Stimulated activated CD8-positive, alpha-beta memory T cell treated with anti-CD3 and anti-CD28 coated beads, Interleukin-7, amount 100 ng/mL, for 48 hours (primary cell): ENCODE results near the gene HOXD10.

Experiments used
- DNase-seq, 2 donors: peaks; one replicate each; pipeline ENCODE4 v3.0.0-alpha.2; 2020; ENCODE audit warnings: low read depth in 1 of 2; ENCODE audit errors: extremely low read depth in 1 of 2

Gene HOXD10

DNA sequence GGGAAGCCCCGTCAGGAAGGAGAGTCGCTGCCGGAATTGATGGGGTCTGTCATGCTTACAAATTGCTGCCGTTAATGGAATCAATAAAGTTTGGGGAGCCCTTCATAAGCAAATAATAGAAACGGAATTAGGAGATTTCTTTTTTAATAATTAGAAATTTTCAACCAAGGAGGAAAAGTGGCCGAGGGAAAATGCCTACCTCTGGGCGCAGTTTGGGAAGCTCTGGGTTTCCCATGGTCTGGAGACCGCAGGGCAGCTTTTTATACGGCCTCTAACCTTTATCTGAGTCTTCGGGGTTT is 34.1 kb upstream of the HOXD10 start:
- no peak for DNase-seq

- no peak for DNase-seq
Measured at GRCh38 chr2:176082824-176083751, 33.5 kb upstream of the HOXD10 start.

GRCh38 chr2:176083796-176084261 is 32.7 kb upstream of the HOXD10 start, which contains the start of gene EVX2:
TSS of gene EVX2 (minus strand) at chr2:176083962. CDS start at chr2:176083776, 186 bp downstream.
- no peak for DNase-seq

GRCh38 chr2:176084611-176085119 is 31.9 kb upstream of the HOXD10 start:
- DNase-seq: no peak

- DNase-seq: no peak
Measured at GRCh38 chr2:176085120-176085788, 31.3 kb upstream of the HOXD10 start.

GRCh38 chr2:176085861-176086771 is 30.5 kb upstream of the HOXD10 start:
- no peak for DNase-seq

DNA sequence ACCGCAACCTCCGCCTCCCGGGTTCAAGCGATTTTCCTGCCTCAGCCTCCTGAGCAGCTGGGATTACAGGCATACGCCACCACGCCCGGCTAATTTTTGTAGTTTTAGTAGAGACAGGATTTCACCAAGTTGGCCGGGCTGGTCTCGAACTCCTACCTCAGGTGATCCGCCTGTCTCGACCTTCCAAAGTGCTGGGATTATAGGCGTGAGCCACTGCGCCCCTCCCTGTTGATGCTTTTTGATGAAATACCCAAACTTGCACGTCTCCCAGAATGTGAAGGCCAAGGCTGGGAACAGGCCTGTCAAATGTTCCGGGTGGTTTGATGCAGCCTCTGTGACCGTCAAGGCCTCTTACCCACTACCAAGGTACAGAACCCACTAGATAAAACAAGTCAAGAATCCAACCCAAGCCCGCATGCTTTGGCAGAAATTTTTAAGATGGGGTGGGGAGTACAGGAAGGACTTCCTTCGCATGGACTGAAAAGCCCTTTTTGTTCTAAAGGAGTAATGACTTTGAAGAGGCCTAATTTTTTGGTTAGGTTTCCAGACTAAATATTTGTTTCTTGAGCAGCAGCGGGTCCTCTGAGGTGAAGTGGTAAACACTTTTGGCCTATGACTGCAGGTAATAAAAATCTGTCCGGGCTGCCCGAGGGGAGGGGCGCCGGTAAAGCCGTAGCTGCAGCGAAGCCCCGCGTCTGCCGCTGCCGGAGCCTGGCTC is 29.1 kb upstream of the HOXD10 start:
- no peak for DNase-seq

DNA sequence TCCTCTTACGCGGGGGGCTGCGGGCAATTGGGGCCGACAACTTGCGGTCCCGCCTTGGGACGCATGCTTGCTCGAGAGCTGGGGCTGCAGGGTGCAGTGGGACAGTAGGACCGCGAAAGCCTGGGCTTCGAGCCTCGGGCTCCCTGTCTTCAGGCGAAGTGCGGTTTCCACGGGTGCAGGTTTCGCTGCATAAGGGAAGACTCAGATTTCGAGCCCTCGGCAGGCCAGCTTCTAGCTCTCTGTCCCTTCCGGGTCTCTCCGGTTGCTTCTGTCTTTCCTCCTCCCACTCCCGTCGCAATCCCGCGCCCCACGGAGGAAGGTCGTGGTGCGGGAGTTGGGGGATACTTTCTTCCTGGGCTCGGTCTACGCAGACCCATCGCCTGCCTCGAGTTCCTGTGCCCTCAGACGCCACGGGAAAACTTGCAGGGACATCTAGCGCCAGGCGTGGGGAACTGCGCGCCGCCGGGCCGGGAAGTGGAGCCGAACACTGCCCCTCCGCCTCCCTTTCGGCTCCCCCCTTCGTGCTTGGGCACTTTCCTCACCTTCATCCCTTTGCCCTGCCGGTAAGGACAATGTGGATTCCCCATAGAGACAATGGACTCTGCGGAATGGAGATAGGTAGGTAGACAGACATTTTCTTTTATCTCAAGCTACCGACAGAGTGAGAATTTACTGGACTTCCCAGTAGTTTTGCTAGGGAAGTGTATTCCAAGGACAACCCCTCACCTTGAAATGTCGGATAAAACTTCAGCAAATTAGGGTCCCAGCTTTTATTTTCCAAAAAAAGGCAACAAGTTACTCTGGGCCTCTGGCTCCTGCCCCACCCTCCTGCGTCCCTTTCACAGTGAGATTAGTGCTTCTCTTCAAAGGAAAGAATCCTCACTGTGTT is 28.3 kb upstream of the HOXD10 start:
- no peak for DNase-seq

GRCh38 chr2:176088937-176089842 is 27.4 kb upstream of the HOXD10 start:
- no peak for DNase-seq

GRCh38 chr2:176089843-176090395 is 26.7 kb upstream of the HOXD10 start:
- DNase-seq: no peak

DNA sequence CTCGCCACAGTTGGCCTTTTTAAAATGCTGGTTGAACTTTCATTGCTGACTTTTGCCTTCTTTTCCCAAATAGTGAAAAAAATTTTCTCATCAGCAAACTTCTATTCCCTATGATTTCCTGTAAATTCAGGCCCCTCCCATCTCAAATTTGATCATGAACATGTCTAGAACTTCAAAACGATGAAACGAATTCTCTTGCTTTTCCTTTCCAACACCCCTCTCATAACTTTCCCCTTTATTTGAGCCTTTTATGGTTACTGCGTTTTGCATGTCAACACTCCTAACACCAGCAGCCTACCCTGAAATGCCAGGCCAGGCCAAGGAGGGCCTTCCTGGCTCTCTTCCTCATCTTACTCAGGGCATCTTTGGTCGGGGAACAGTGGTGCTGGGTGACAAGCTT is 25.7 kb upstream of the HOXD10 start:
- no peak for DNase-seq

- no peak for DNase-seq
Measured at GRCh38 chr2:176091329-176092258, 25.0 kb upstream of the HOXD10 start.

- no peak for DNase-seq
Measured at GRCh38 chr2:176092270-176093144, 24.1 kb upstream of the HOXD10 start, which contains the start of gene HOXD13. TSS of gene HOXD13 (plus strand) at chr2:176092721. CDS start at chr2:176092891, 170 bp downstream.

- DNase-seq: no peak
Measured at GRCh38 chr2:176093145-176093897, 23.3 kb upstream of the HOXD10 start.

- no peak for DNase-seq
Measured at GRCh38 chr2:176093898-176094249, 22.7 kb upstream of the HOXD10 start.
